Stomach (tissue), 9 donors: ENCODE data around the gene DOCK8. TPM values are rescaled to one million over a fixed set of nuclear protein-coding genes. Genes with fewer than 3 reads are reported as not detected.

Experiments used
- DNase-seq, 2 donors: peaks; one replicate each; pipeline versions ENCODE4 v3.0.0 to v3.0.0-alpha.2; 2013 to 2019
- H3K27ac ChIP-seq, 5 donors: fragments of 200-600 bp in 4 of 5; sonication (generic) in 4 of 5; one replicate each; pipeline ENCODE4 v1.5.1; 2013 to 2019; ENCODE audit warnings: mild to moderate bottlenecking in 1 of 5, moderate library complexity in 1 of 5
- H3K27me3 ChIP-seq, 3 donors: fragments of 200-600 bp; sonication (generic); one replicate each; pipeline ENCODE4 v1.5.1; 2017 to 2019; ENCODE audit warnings: mixed run types in 1 of 3
- H3K36me3 ChIP-seq, 4 donors: fragments of 200-600 bp; sonication (generic); 1 replicate in 3 of 4; 2 replicates in 1 of 4; pipeline ENCODE4 v1.5.1; 2016 to 2019
- H3K4me1 ChIP-seq, 4 donors: fragments of 200-600 bp; sonication (generic); one replicate each; pipeline ENCODE4 v1.5.1; 2016 to 2019
- H3K4me3 ChIP-seq, 4 donors: fragments of 200-600 bp; sonication (generic) in 3 of 4; one replicate each; pipeline ENCODE4 v1.5.1; 2016 to 2019; ENCODE audit warnings: mild to moderate bottlenecking in 1 of 4
- H3K9me3 ChIP-seq, 4 donors: fragments of 200-600 bp; sonication (generic); one replicate each; pipeline ENCODE4 v1.5.1; 2016 to 2019
- EP300 ChIP-seq: sonication (generic); formaldehyde crosslinking; IDR thresholded peaks from one replicate; pipeline ENCODE4 v1.6.1; 2017; ENCODE audit warnings: antibody characterized with exemption
- POLR2A ChIP-seq, 4 donors: fragments of 450-650 bp; IDR thresholded peaks; one replicate each; pipeline ENCODE4 v1.6.1; 2016; ENCODE audit warnings: antibody characterized with exemption in 4 of 4, control low read depth in 2 of 4, mild to moderate bottlenecking in 1 of 4, moderate library complexity in 1 of 4
- POLR2AphosphoS5 ChIP-seq, 3 donors: sonication (generic); formaldehyde crosslinking; IDR thresholded peaks; one replicate each; pipeline ENCODE4 v1.6.1; 2016; ENCODE audit warnings: antibody characterized with exemption in 3 of 3
- WGBS, 5 donors: extraction: QIAGEN DNeasy Blood & Tissue Kit in 3 of 5; methylation state at CpG; one replicate each; pipeline versions ENCODE4 v1.1.5 to v1.1.7; 2013 to 2018; 5-methylcytosine and 5-hydroxymethylcytosine counted together
- intact Hi-C: fragments of 100-400 bp; cut with DNase I; formaldehyde crosslinking; loops from one replicate; pipeline ENCODE4 v1.15.1; 2023; ENCODE audit warnings: low total_unique reads
- polyA plus RNA-seq, 3 donors: library from polyadenylated mRNA; stranded (reverse); fragments of 200-250 nt; gene quantifications; one replicate each; pipeline ENCODE4 v1.2.3, GENCODE V29; 2013
- total RNA-seq, 5 donors: library from RNA; depleted of rRNA; stranded (reverse); fragments of >200 nt; gene quantifications; one replicate each; pipeline versions ENCODE4 v1.1.0 to v1.2.3, GENCODE V29; 2014 to 2016
- TF ChIP-seq, protein P1 (sequence below), 7 experiments: fragments of 450-650 bp in 4 of 7; fragments of 200-600 bp in 3 of 7; sonication (generic) in 3 of 7; IDR thresholded peaks; one replicate each; pipeline ENCODE4 v1.5.1; 2016 to 2019; ENCODE audit warnings: antibody characterized with exemption in 7 of 7, control low read depth in 2 of 7, mild to moderate bottlenecking in 1 of 7
- donor health status: healthy with polysubstance abuse.
- donor health status: Bipolar disorder and iron deficiency.
- donor health status: healthy.

Gene DOCK8
- total and polyA plus RNA-seq, 8 donors: 2.8 to 191 (median 10.2) TPM

DNA sequence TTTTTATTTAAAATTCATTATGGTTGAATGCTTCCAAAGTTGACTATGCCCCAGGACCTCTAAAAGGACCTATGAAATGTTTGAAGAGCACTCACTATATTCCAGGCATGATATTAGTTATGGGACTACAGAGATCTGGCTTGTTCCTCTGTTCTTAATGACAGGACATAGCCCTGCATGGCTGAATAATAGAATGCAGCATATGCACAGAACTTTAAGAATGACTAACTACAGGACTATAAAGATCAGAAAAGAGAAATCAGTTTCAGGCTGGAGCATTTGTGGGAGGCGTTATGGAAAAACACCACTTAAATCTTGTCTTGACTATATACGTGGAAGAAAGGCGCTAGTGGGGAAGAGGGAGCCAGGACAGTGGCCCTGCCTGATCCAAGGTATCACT lies 239.2 kb downstream of the DOCK8 start:
- Histone ChIP-seq H3K4me3 (no peak overlapping the region), H3K27me3 (no peaks in the 10 kb centered on the region), H3K9me3 (no peaks in the 10 kb centered on the region), H3K27ac (no peak overlapping the region), H3K36me3 (peaks cover 0 to 57% (median 15%) of the 10 kb centered on the region in 4 donors), H3K4me1 (peaks cover 0 to 12% (median 4%) of the 10 kb centered on the region in 4 donors)
- intact Hi-C loops: no loop called here
- TF ChIP-seq EP300 (no peak), POLR2AphosphoS5 (IDR thresholded peaks at IDR 0.05) (no peak), POLR2A (IDR thresholded peaks at IDR 0.05) (no peak)
- TF ChIP-seq, protein P1, sequence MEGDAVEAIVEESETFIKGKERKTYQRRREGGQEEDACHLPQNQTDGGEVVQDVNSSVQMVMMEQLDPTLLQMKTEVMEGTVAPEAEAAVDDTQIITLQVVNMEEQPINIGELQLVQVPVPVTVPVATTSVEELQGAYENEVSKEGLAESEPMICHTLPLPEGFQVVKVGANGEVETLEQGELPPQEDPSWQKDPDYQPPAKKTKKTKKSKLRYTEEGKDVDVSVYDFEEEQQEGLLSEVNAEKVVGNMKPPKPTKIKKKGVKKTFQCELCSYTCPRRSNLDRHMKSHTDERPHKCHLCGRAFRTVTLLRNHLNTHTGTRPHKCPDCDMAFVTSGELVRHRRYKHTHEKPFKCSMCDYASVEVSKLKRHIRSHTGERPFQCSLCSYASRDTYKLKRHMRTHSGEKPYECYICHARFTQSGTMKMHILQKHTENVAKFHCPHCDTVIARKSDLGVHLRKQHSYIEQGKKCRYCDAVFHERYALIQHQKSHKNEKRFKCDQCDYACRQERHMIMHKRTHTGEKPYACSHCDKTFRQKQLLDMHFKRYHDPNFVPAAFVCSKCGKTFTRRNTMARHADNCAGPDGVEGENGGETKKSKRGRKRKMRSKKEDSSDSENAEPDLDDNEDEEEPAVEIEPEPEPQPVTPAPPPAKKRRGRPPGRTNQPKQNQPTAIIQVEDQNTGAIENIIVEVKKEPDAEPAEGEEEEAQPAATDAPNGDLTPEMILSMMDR (IDR thresholded peaks at IDR 0.05): no peak
- WGBS, 5 donors: 87 to 96% (median 94%) methylated on average over 3 of the region's 3 CpGs
- DNase-seq: no peak

DNA sequence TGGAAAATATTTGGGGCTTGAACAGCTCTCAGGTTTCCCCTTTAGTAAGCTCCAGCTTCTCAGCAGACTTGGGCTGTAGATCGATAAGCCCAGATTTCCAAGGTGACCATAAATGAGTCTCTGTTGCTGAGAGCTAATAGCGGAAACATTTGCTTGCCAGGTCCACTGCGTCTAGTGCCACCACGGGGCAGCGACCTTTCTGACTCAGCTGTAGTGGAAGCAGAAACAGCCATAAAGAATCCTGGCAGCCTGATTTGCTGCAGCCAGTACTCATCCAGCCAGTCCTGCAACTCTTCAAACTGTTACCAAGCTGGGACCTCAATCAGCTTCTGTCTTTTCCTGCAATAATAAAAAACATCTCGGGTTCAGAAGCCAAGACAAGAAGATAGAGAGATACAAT lies 241.7 kb downstream of the DOCK8 start:
- WGBS, 5 donors: 39 to 61% (median 47%) methylated on average over 6 of the region's 6 CpGs
- Histone ChIP-seq H3K4me1 (peaks cover 0 to 12% (median 4%) of the 10 kb centered on the region in 4 donors), H3K27me3 (no peaks in the 10 kb centered on the region), H3K36me3 (peaks cover 0 to 40% (median 6%) of the 10 kb centered on the region in 4 donors), H3K4me3 (no peak overlapping the region), H3K9me3 (no peaks in the 10 kb centered on the region), H3K27ac (peak overlapping the region in 1 of 5 donors; percentile 13)
- no peak for TF ChIP-seq EP300
- TF ChIP-seq POLR2AphosphoS5 (IDR thresholded peaks at IDR 0.05): peak in 1 of 3 donors; percentile 33
- TF ChIP-seq, protein P1 (IDR thresholded peaks at IDR 0.05): no peak
- no peak for TF ChIP-seq POLR2A (IDR thresholded peaks at IDR 0.05)
- intact Hi-C loops: no loop called here
- DNase-seq: peak in 1 of 2 donors; percentile 77

DNA sequence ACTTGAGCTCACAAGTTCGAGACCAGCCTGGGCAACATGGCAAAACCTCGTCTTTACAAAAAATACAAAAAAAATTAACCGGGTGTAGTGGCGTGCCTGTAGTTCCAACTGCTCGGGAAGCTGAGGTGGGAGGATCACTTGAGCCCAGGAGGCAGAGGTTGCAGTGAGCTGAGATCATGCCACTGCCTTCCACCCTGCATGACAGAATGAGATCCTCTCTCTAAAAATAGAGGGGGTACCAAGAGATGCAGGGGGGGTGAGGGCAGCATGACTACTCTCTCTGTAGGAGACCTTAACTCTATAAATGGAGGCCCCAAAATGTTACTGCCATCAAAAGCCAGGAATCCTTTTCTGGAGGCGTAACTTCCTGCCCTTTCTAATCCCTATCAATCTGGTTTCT lies 243.9 kb downstream of the DOCK8 start:
- intact Hi-C loops: no loop called here

DNA sequence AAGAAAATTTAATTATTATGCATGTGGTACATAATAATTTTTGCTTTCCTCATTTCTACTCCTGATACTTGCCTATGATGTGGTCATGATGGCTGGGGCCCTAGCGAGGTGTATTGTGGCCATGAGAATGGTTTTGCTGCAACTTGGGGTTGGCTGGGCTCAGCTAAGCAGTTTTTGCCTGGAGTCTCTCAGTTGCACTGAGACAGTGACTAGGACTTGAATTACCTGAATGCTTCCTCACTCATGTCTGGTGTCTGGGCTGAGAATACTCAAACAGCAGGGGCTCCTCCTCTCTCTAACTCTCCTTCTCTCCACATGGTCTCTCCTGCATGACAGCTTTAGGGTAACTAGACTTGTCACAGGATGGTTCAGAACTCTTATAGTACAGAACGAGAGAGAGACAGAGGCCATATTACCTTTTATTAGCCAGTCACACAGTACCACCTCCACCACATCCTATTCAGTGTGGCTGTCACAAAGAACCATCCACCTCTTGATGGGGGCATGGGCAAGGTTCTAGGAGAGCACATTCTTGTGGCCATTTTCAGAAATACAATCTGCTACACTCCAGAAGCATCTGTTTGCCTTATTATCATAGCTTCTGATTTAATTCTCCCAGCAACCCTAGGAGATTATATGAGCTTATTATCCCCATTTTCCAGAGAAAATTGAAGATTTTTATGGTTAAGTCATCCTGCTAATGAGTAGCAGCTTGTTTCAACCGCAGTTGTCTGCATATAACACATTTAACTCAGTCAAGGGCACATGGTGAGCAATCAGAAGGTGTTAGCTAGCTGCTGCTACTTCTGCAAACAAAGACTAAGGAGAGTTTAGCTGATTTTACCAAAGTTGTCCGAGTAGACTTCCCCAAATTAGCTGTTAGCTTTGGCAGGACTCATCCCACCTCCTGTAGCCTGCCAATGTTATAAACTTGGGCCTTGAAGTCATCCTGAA lies 245.1 kb downstream of the DOCK8 start:
- Histone ChIP-seq H3K27ac (no peak overlapping the region), H3K27me3 (no peaks in the 10 kb centered on the region), H3K9me3 (no peaks in the 10 kb centered on the region), H3K4me1 (peaks cover 0 to 12% (median 4%) of the 10 kb centered on the region in 4 donors), H3K36me3 (peaks cover 0 to 34% (median 11%) of the 10 kb centered on the region in 4 donors), H3K4me3 (no peak overlapping the region)
- 61 to 74% (median 68%) methylated on average over 4 of the region's 4 CpGs for WGBS, 5 donors
- intact Hi-C loops: no loop called here
- TF ChIP-seq POLR2A (IDR thresholded peaks at IDR 0.05): no peak
- TF ChIP-seq EP300: no peak
- TF ChIP-seq, protein P1 (IDR thresholded peaks at IDR 0.05): no peak
- TF ChIP-seq POLR2AphosphoS5 (IDR thresholded peaks at IDR 0.05): no peak
- DNase-seq: no peak

More for the DNA sequence above, 243.9 kb downstream of the DOCK8 start:
- 90 to 96% (median 91%) methylated on average over 6 of the region's 6 CpGs for WGBS, 5 donors
- H3K9me3 ChIP-seq: no peaks in the 10 kb centered on the region
- no peak overlapping the region for H3K4me3 ChIP-seq
- H3K36me3 ChIP-seq: peaks cover 0 to 33% (median 3%) of the 10 kb centered on the region in 4 donors
- DNase-seq: no peak
- H3K27me3 ChIP-seq: no peaks in the 10 kb centered on the region
- TF ChIP-seq, protein P1 (IDR thresholded peaks at IDR 0.05): no peak
- TF ChIP-seq EP300: no peak
- no peak for TF ChIP-seq POLR2A (IDR thresholded peaks at IDR 0.05)
- no peak for TF ChIP-seq POLR2AphosphoS5 (IDR thresholded peaks at IDR 0.05)
- H3K4me1 ChIP-seq: peaks cover 0 to 12% (median 4%) of the 10 kb centered on the region in 4 donors
- H3K27ac ChIP-seq: no peak overlapping the region
